T-helper 1 cell treated with Interleukin-12 subunit alpha and Interleukin-12 subunit beta and Interleukin-4 antibody, amounts not matched to agents 30 ng/mL and 1 ng/mL, for 36 hours (primary cell): Measurements from ENCODE around the gene CARHSP1. TPM values are rescaled to one million over a fixed set of nuclear protein-coding genes. Genes with fewer than 3 reads are reported as not detected.
"Not testable (repeated sequence)": the region's sequence is repeated elsewhere in the genome, so short reads cannot be mapped to it uniquely, and the experiment has no call there.

ENCODE experiments used
- intact Hi-C: fragments of 100-400 bp; cut with micrococcal nuclease; formaldehyde crosslinking; loops from one replicate; pipeline ENCODE4 v1.15.1; 2024
- total RNA-seq: library from RNA; stranded (reverse); gene quantifications from 2 replicates; pipeline ENCODE4 v1.2.3, GENCODE V29; 2022

Gene CARHSP1
- total RNA-seq, 1 donor from 2014 or later, result 102 TPM

DNA sequence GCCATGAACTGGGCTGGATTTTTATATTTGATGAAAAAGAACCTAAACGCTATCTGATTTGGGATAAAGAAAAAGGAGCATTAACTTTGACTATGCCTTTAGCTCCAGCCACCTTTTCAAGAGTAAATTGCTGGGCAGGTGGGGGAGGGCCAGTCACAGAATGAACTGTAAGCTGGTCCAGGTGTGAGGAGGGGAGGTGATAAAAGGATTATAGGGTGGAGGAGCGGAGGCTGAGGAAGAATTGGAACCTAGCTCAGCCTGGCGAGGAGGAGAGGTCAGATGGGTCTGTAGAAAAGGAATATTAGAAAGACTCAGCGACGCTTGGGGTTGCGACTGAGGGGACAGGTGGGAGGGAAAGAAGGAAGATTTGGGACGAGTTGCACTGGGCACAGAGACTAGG, 32.0 kb downstream of the CARHSP1 start:
- intact Hi-C loops, result not testable (repeated sequence)

DNA sequence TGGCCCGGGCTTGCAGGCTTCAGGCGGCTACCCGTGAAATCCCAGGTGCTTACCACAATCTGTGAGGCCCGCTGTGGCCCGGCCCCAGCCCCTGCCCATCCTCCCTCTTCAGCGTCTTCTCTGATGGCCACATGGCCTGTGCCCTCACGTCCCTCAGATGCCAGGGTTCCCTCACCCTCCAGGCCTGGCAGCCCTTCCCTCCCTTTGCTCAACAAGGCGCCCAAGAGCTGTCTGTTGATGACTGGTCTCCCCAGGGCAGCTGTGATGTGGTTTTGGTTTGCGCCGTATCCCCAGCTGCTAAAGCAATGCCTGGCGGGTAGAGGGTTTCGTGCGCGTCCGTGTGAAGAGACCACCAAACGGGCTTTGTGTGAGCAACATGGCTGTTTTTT, 36.1 kb downstream of the CARHSP1 start:
- intact Hi-C loops, result no loop called here

GRCh38 chr16:8831871-8832716, 36.7 kb downstream of the CARHSP1 start:
- intact Hi-C loops, result no loop called here

DNA sequence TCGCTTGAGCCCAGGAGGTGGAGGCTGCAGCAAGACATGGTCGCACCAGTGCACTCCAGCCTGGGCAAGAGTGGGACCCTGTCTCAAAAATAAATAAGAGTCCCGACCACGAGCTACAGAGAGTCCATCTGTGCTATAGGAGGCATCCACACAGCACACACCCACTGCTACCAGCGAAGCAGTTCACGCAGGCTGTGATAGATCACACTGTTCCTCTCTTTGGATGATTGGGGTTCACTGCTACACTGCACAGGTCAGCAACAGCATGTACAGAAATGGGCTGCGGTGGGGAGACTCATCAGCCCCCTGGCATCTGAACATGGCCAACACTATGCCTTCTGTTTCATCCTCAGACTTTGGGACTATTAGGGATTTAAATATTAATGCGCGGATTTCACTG, 37.4 kb downstream of the CARHSP1 start:
- intact Hi-C loops, result no loop called here

- intact Hi-C loops, result loop anchor here (2.0 kb wide), 1 partner anchor 16 kb away; no protein-coding TSS in a partner anchor
Observed at GRCh38 chr16:8828541-8829165, 40.2 kb downstream of the CARHSP1 start.

GRCh38 chr16:8826278-8826879, 42.4 kb downstream of the CARHSP1 start:
- intact Hi-C loops, result no loop called here

- intact Hi-C loops, result no loop called here
Observed at GRCh38 chr16:8822403-8822802, 46.4 kb downstream of the CARHSP1 start.

DNA sequence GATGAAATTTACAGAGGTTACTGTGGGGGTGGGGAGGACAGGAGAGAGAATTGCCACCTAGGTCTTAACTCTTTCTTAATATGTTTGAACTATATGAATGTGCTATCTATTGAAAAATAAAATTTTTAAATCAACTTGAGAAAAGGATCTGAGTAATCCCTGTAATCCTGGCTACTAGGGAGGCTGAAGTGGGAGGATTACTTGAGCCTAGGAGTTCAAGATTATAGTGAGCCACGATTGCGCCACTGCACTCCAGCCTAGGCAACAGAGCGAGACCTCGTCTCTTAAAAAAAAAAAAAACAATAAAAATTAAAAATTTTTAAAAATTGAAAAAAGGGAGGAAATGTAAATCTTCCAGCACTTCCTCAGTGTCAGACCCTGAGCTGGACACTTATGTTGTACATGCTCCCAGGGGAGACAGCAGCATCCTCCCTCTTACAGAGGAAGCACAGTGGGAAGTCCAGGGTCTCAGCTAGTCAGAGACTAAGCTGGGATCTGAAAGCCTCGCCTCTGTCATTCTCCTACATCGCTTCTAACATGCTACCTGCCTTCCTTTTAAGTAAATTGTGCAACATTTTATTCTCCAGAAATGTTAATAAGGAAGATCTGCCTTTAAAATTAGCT, 49.3 kb downstream of the CARHSP1 start:
- intact Hi-C loops, result loop anchor here (5.0 kb wide), 1 partner anchor 48 kb away; the partner anchor contains the start of gene CARHSP1

GRCh38 chr16:8818504-8819270, 50.1 kb downstream of the CARHSP1 start:
- intact Hi-C loops, result loop anchor here (5.0 kb wide), 1 partner anchor 49 kb away; the partner anchor contains the start of gene CARHSP1

DNA sequence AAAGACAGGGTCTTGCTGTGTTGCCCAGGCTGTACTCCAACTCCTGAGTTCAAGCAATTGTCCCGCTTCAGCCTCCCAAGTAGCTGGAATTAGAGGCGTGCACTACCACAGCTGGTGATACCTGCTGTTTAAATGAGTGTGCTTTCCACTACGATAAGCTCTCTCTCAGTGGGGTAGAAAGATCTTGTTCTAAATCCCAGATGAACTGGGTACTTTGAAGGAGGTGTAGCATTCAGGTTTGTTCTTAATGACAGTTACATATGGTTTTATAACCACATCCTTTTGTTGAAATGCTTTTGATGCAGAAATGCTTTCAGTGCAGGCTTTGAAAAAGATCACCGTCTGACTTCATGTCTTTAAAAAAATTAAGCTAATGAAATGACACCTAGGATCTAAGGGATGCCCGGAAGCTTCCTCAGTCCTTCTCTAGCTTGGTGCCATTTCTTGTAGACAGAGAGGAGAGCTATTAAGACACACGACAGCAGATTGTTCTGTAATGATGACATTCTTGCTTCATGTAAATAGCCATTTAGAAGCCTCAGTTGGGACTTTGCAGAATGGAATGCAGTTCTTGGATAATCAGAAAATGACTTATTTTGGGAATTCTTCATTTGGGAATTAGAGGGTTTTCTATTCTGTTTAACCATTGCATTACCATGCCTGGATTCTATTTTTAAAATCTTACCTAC, 51.7 kb downstream of the CARHSP1 start:
- intact Hi-C loops, result loop anchor here (1.0 to 5.0 kb wide), 3 partner anchors 20 to 63 kb away; partner anchors contain the start of genes CARHSP1, PMM2 and TMEM186

GRCh38 chr16:8814095-8814806, 54.6 kb downstream of the CARHSP1 start:
- intact Hi-C loops, result no loop called here

DNA sequence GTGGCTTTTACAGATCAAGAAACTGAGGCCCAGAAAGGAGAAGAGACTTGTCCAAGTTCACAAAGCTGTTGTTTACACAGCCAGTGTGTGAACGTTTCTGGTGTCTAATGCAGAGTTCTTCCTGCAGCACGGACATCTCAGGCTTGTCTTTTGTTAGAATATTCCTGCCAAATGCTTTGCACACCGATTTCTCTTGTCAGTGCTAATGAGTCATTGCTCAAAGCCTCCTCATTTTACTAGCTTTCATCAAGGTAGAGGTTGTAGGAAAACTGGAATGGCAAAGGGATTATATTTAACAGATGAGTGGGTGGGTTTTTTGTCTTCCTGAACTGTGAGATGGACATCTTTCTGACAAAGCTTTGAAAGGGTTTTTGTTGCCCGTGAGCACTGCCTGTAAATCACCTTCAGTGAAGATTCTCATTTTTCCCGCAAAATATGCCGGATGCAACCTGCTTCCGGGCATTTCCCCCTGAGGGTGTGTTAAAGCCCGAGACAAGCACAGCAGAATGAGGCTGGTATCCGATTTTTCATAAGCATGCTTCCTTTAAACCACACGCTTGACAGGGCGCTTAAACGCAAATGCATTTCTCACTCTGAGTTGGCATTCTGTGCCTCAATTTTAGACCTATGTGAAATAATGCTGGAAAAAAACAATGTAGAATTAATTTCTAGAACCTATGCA, 56.5 kb downstream of the CARHSP1 start:
- intact Hi-C loops, result loop anchor here (2.0 kb wide), 1 partner anchor 16 kb away; no protein-coding TSS in a partner anchor

DNA sequence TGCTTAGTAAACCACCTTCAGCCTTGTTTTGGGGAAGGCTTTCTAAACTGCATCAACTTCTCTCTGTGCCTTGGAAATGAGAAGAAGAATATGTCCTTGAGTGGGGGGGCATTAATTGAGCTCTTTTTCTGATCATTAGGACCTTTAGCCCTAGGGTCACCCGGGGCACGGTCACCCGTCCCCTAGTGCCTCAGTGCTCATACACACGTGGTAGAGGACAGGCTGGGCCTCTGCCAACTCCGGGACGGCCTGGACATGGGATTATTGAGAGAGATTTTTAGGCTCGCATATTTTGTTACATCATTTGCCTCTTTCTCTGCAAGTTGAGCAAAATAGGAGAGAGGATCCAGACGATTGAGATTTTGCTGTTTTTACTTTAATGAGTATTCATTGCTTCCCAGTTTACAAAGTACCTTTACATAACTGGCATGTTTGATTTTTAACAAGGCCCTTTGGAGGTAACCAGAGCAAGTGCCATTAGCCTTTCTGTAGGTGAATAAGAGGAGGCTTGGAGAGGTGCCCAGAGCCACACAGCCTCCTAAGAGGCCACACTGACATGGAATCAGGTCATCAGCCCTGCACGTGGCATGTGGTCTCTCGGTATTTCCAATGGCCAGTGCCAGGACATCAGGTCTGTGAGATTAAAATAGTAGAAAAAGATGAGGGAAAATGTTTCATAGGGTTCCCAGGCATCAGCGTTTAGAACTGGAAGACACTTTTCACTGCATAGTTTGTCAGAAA, 60.0 kb downstream of the CARHSP1 start:
- intact Hi-C loops, result no loop called here

GRCh38 chr16:8808009-8808408, 60.8 kb downstream of the CARHSP1 start:
- intact Hi-C loops, result no loop called here

DNA sequence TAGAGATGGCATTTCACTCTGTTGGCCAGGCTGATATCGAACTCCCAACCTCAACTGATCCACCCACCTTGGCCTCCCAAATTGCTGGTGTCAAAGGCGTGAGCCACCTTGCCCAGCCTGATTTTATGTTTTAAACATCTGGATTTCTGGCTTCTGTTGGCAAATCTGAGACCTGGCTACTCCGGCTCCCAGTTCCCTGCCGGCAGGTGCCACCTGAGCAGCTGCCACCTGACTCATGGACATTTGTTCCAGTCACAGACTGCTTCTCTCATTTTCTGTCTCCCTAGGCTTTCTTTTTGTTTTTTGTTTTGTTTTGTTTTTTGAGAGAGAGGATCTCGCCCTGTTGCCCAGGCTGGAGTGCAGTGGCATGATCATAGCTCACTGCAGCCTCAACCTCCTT, 61.6 kb downstream of the CARHSP1 start:
- intact Hi-C loops, result no loop called here

GRCh38 chr16:8806272-8806983, 62.4 kb downstream of the CARHSP1 start:
- intact Hi-C loops, result no loop called here

DNA sequence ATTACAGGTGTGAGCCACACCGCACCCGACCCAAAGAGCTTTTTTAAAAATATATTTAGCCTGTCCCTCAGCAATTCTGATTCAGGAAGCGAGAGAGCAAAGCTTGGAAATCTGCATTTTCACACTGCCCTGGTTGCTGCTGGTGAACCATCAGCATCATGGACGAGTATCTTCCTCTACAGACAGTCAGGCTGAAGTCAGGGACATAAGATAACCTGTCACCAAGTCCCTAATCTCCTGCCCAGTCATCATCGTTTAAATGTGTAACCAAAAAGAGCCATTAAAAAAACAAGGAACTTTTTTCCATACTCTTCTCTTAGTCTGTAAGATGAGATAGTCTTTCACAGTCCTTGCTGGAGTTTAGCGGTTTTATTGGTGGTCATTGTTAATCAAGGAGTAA, 64.5 kb downstream of the CARHSP1 start:
- intact Hi-C loops, result no loop called here

- intact Hi-C loops, result not testable (repeated sequence)
Observed at GRCh38 chr16:8803733-8804132, 65.1 kb downstream of the CARHSP1 start.
